HG03025 (cell line): Measurements from ENCODE around the gene IPO11.
"Not testable (repeated sequence)": the region's sequence is repeated elsewhere in the genome, so short reads cannot be mapped to it uniquely, and the experiment has no call there.

ENCODE experiments used
- ATAC-seq: cut with Tn5 transposase; IDR thresholded peaks from one replicate; pipeline ENCODE4 v1.9.1; 2021; ENCODE audit warnings: mild to moderate bottlenecking, moderate library complexity; ENCODE audit not compliant: unreplicated experiment, low FRiP score

The IPO11 gene

GRCh38 chr5:62508760-62509159 lies 96.2 kb downstream of the IPO11 start:
- ATAC-seq = not testable (repeated sequence)

- no peak for ATAC-seq
These were observed 97.2 kb downstream of the IPO11 start for GRCh38 chr5:62509806-62510205.

GRCh38 chr5:62513085-62513484 lies 100.5 kb downstream of the IPO11 start:
- ATAC-seq = not testable (repeated sequence)

- no peak for ATAC-seq
These were observed 102.1 kb downstream of the IPO11 start for GRCh38 chr5:62514510-62515119.

- ATAC-seq = not testable (repeated sequence)
These were observed 108.2 kb downstream of the IPO11 start for GRCh38 chr5:62520812-62521211.

- ATAC-seq = no peak
These were observed 108.8 kb downstream of the IPO11 start for GRCh38 chr5:62521319-62521718.

- ATAC-seq = no peak
These were observed 110.2 kb downstream of the IPO11 start for GRCh38 chr5:62522811-62523210.

GRCh38 chr5:62533597-62533996 lies 121.0 kb downstream of the IPO11 start:
- ATAC-seq = no peak

- ATAC-seq = no peak
These were observed 122.1 kb downstream of the IPO11 start for GRCh38 chr5:62534461-62535236.

- ATAC-seq = no peak
These were observed 123.7 kb downstream of the IPO11 start for GRCh38 chr5:62536232-62536631.

- no peak for ATAC-seq
These were observed 124.2 kb downstream of the IPO11 start for GRCh38 chr5:62536783-62537182.

GRCh38 chr5:62538017-62538942 lies 125.7 kb downstream of the IPO11 start:
- no peak for ATAC-seq

GRCh38 chr5:62542720-62543119 lies 130.2 kb downstream of the IPO11 start:
- ATAC-seq = no peak

GRCh38 chr5:62547945-62548630 lies 135.5 kb downstream of the IPO11 start:
- ATAC-seq = no peak

GRCh38 chr5:62550103-62550502 lies 137.5 kb downstream of the IPO11 start:
- no peak for ATAC-seq

GRCh38 chr5:62555930-62556329 lies 143.4 kb downstream of the IPO11 start:
- ATAC-seq = no peak

GRCh38 chr5:62558941-62559340 lies 146.4 kb downstream of the IPO11 start:
- ATAC-seq = no peak

- ATAC-seq = no peak
These were observed 148.2 kb downstream of the IPO11 start for GRCh38 chr5:62560786-62561185.

- no peak for ATAC-seq
These were observed 149.3 kb downstream of the IPO11 start for GRCh38 chr5:62561896-62562295.

GRCh38 chr5:62562867-62563266 lies 150.3 kb downstream of the IPO11 start:
- no peak for ATAC-seq
